HCEC 1CT (cell line): Measurements from ENCODE around the gene ACTMAP.
A peak's percentile ranks its signal among the peaks of the same experiment; 100 is the strongest.
"Not testable (repeated sequence)": the region's sequence is repeated elsewhere in the genome, so short reads cannot be mapped to it uniquely, and the experiment has no call there.

Experiments
- DNase-seq: peaks from one replicate; pipeline ENCODE4 v3.0.0-alpha.2; 2017

Gene ACTMAP

GRCh38 chr19:40775632-40776022, 25.4 kb upstream of the ACTMAP start:
- DNase-seq = no peak

GRCh38 chr19:40774916-40775631, 24.8 kb upstream of the ACTMAP start, which contains the start of gene MIA:
TSS of gene MIA (plus strand) at chr19:40775521. CDS start at chr19:40775543, 22 bp downstream.
- no peak for DNase-seq

DNA sequence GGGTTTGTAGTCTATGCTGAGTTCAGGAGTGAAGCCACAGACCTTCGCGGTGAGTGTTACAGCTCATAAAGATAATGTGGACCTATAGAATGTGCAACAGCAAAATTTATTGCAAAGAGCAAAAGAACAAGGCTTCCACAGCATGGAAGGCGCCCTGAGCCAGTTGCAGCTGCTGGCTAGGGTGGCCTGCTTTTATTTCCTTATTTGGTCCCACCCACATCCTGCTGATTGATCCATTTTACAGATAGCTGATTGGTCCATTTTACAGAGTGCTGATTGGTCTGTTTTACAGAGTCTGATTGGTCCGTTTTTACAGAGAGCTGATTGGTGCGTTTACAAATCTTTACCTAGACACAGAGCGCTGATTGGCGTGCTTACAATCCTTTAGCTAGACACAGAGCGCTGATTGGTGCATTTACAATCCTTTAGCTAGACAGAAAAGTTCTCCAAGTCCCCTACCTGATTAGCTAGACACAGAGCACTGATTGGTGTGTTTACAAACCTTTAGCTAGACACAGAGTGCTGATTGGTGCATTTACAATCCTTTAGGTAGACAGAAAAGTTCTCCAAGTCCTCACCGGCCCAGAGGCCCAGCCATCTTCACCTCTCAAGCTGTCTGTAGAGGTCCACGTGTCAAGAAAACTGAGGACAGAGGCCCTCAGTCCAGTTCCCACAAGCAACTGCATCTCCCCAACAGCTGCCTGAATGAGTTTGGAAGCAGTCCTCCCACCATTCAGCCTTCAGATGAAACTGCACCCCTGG, 21.0 kb upstream of the ACTMAP start:
- DNase-seq = not testable (repeated sequence)

GRCh38 chr19:40768869-40769268, 18.6 kb upstream of the ACTMAP start:
- no peak for DNase-seq

DNA sequence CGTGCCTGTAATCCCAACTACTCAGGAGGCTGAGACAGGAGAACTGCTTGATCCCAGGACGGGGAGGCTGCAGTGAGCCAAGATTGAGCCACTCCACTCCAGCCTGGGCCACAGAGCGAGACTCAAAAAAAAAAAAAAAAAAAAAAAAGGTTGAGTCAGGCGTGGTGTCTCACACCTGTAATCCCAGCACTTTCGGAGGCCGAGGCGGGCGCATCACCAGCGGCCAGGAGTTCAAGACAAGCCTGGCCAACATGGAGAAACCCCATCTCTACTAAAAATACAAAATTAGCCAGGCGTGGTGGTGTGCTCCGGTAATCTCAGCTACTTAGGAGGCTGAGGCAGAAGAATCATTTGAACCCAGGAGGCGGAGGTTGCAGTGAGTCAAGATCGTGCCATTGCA, 16.1 kb upstream of the ACTMAP start:
- DNase-seq = not testable (repeated sequence)

- DNase-seq = no peak
Measured at GRCh38 chr19:40763963-40764362, 13.7 kb upstream of the ACTMAP start.

DNA sequence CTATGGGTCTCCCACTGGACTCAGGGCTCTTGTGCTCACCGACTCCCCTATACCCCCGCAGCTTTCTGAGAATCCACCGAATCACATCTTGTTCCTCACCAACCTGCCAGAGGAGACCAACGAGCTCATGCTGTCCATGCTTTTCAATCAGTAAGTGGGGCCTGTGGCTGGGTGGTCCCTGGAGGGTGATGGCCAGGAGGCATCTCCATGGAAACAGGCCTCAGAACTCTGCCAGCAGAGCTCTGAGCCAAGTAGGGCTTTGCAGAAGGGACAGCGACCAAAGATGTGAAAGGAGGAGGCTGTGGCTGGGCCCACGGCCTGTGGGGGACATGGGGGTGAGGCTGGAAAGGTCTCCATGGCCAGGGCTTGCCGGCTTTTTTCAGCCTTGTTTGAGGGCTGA, 13.2 kb upstream of the ACTMAP start:
- no peak for DNase-seq

DNA sequence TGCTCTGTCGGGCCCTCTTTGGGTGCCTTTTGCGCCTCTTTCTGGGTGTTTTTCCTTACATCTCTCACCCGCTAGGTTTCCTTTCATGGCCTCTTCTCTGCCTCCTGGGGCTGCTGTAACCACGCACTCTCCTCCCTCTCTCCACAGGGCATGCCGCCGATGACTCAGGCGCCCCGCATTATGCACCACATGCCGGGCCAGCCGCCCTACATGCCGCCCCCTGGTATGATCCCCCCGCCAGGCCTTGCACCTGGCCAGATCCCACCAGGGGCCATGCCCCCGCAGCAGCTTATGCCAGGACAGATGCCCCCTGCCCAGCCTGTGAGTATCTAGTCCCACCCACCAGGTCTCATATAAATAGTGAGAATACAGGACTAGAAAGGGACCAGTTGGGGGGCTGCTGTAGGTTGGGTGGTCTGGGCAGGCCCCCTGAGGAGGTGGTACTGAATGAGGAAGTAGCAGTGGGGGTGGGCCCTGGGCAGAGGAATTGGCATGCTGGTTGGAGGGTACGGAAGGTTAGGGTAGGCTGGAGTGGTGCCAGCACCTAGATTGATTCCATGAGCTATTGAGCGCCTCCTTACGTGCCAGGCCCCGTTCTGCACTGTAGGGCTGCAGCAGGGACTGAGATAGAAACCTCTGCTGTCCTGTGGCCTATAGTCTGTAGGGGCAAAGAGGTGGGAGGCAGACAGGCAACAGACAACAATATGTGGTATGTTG, 12.6 kb upstream of the ACTMAP start:
- DNase-seq = no peak

DNA sequence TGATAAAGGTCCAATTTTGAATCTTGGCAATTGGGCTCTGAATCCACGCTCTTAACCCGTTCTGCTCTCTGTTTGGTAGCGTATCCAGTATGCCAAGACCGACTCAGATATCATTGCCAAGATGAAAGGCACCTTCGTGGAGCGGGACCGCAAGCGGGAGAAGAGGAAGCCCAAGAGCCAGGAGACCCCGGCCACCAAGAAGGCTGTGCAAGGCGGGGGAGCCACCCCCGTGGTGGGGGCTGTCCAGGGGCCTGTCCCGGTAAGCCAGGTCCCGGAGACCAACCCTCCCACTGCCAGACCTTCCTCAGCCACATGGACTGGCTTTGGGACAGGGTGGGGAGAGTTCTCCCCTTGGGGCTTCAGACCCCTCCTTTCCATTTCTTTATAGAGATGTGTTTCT, 9.1 kb upstream of the ACTMAP start:
- DNase-seq = no peak

DNA sequence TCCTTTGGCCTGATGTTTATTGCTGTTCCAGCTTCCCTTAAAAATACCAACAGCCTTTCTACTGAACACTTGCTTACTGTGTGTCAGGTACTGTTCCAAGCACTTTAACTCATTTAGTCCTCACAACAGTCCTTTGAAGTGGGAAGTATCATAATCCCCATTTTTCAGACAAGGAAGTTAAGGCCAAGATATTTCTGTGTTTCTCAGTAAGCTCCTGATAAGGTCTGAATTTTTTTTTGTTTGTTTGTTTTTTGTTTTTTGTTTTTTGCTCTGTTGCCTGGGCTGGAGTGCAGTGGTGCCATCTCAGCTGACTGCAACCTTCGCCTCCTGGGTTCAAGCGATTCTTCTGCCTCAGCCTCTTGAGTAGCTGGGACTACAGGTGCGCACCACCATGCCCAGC, 8.2 kb upstream of the ACTMAP start:
- DNase-seq = no peak

DNA sequence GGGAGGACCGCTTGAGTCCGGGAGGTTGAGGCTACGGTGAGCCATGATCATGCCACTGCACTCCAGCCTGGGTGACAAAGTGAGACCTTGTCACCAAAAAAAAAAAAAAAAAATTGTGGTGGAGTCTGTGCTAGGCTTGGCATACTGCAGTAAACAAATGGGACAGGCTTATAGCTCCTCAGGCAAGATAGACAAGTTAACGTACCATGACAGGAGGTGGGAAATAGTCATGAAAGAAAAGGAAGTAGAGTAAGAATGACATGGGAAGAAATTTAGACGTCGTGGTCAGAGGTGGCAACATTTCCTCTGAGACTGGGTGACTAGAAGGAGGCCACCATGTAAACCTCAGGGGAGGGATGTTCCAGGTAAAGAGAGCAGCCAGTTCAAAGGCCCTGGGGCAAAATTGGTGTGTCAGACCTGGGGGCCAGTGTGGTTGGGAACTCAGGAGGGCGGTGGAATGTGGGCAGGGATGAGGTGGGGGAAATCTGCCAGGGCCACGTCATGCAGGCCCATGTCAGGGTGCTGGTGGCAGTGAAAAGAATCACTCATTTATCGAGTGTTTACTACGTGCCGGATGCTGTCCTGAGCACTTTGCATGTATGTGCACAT, 6.3 kb upstream of the ACTMAP start:
- no peak for DNase-seq

DNA sequence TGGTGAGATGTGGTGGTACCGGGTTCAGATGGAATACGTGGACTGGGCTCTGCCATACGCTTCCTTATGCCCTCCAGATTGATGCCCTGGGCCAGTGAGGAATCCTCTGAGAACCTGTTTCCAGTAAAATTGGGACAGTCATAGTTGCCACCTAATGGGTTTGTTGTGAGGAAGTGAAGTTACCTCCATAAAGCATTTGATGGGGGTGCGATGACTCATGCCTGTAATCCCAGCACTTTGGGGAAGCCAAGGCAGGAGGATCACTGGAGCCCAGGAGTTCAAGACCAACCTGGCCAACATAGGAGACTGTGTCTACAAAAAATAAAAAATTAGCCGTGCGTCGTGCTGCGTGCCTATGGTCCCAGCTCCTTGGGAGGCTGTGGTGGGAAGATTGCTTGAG, 5.5 kb upstream of the ACTMAP start:
- DNase-seq = no peak

DNA sequence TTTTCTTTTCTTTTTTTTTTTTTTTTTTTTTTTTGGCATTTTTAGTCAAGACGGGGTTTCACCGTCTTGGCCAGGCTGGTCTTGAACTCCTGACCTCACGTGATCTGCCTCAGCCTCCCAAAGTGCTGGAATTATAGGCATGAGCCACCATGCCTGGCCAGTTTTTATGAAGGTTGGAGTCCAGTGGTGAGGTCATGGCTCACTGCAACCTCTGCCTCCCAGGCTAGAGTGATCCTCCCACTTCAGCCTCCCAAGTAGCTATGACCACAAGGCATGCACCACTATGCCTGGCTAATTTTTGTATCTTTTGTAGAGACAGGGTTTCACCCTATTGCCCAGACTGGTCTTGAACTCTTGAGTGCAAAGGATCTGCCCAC, 5.0 kb upstream of the ACTMAP start:
- DNase-seq = no peak

DNA sequence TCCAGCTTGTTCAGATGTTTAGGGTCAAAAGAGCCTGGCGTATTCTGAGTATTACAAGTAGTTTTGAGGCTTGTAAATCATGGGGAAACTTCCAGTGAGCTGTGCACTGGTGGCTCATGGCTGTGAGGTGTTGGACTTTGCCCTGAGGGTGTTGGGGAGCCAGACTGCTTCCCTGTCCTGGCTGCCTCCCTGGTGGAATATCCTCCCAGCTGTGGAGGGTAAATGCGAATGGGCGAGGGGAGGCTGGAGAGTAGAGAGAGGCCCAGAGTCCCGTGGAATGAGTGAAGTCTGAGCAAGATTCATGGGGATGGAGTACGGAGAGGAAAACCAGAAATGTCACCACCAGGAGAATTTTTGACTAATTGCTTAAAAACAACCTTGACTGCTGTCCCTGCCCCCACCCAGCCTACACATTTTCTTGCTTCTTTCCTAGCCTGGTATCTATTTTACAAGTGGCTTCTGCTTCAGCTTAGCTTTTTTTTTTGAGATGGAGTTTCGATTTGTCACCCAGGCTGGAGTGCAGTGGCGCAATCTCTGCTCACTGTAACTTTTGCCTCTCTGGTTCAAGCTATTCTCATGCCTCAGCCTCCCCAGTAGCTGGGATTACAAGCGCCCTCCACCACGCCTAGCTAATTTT, 4.5 kb upstream of the ACTMAP start:
- DNase-seq = no peak

- no peak for DNase-seq
Measured at GRCh38 chr19:40752257-40752781, 2.0 kb upstream of the ACTMAP start.

GRCh38 chr19:40750874-40751537, 729 bp upstream of the ACTMAP start, which contains the start of gene SNRPA:
TSS of gene SNRPA (plus strand) at chr19:40751203. CDS start at chr19:40751409, 206 bp downstream.
- peak; percentile 95 for DNase-seq

- no peak for DNase-seq
Measured at GRCh38 chr19:40747536-40747935, 2.7 kb downstream of the ACTMAP start.

DNA sequence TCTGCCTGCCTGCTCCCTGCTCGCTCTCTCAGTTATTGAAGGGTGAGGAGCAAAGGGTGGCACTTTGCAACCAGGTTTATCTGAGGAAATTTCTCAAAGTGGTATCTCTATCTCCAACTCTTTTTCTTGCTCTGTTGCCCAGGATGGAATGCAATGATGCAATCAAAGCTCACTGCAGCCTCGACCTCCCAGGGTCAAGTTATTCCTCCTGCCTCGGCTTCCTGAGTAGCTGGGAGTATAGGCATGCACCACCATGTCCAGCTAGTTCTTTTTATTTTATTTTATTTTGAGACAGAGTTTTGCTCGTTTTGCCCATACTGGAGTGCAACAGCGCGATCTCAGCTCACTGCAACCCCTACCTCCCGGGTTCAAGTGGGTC, 4.9 kb downstream of the ACTMAP start:
- peak; percentile 39 for DNase-seq

GRCh38 chr19:40744554-40745401, 5.5 kb downstream of the ACTMAP start:
- DNase-seq = no peak

- no peak for DNase-seq
Measured at GRCh38 chr19:40743926-40744325, 6.4 kb downstream of the ACTMAP start.

GRCh38 chr19:40742886-40743285, 7.4 kb downstream of the ACTMAP start:
- no peak for DNase-seq
